Muscle layer of colon (tissue), 2 donors: ENCODE data around the gene MARCHF6.

ENCODE experiments used
- H3K27ac ChIP-seq: one replicate; pipeline ENCODE4 v1.7.0; 2013; ENCODE audit warnings: low read depth, mild to moderate bottlenecking, low read length, moderate library complexity
- H3K27me3 ChIP-seq, 2 donors: one replicate each; pipeline ENCODE4 v1.7.0; 2013; ENCODE audit warnings: low read length in 2 of 2, mild to moderate bottlenecking in 2 of 2; ENCODE audit not compliant: insufficient read depth in 2 of 2, control insufficient read depth in 1 of 2
- H3K36me3 ChIP-seq: one replicate; pipeline ENCODE4 v1.7.0; 2013; ENCODE audit warnings: mild to moderate bottlenecking, low read length; ENCODE audit not compliant: insufficient read depth
- H3K4me1 ChIP-seq: one replicate; pipeline ENCODE4 v1.7.0; 2013; ENCODE audit warnings: mild to moderate bottlenecking, low read length; ENCODE audit not compliant: insufficient read depth
- H3K4me3 ChIP-seq, 2 donors: one replicate each; pipeline ENCODE4 v1.7.0; 2013; ENCODE audit warnings: low read length in 2 of 2, low read depth in 1 of 2, mild to moderate bottlenecking in 1 of 2, moderate library complexity in 1 of 2
- H3K9ac ChIP-seq: one replicate; pipeline ENCODE4 v1.7.0; 2013; ENCODE audit warnings: low read length
- H3K9me3 ChIP-seq: one replicate; pipeline ENCODE4 v1.7.0; 2013; ENCODE audit warnings: mild to moderate bottlenecking, low read length
- donor health status: abdominal sarcoma.
- donor health status: Adenocarcinoma of cecum.

The MARCHF6 gene

DNA sequence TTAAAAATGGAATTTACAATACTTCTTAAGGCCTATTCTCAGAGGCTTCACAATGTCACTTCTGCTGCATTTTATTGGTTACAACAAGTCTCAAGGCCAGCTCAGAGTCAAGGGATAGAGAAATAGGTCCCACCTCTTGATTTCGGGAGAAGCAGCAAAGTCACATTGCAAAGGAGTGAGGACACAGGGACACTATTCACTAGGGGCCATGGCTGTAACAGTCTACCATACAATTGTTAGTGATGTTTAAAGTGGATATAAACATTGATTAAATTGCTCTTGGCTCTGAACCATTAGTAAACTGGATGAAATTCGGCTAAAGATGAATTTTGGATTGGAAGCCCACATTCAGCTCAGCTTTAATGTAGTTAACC, 24.1 kb upstream of the MARCHF6 start:
- no peak overlapping the region for H3K27ac ChIP-seq
- H3K27me3 ChIP-seq = no peaks in the 10 kb centered on the region
- no peak overlapping the region for H3K4me3 ChIP-seq
- H3K9ac ChIP-seq = no peak overlapping the region
- peaks cover 35% of the 10 kb centered on the region for H3K4me1 ChIP-seq
- H3K36me3 ChIP-seq = no peaks in the 10 kb centered on the region
- H3K9me3 ChIP-seq = no peaks in the 10 kb centered on the region

DNA sequence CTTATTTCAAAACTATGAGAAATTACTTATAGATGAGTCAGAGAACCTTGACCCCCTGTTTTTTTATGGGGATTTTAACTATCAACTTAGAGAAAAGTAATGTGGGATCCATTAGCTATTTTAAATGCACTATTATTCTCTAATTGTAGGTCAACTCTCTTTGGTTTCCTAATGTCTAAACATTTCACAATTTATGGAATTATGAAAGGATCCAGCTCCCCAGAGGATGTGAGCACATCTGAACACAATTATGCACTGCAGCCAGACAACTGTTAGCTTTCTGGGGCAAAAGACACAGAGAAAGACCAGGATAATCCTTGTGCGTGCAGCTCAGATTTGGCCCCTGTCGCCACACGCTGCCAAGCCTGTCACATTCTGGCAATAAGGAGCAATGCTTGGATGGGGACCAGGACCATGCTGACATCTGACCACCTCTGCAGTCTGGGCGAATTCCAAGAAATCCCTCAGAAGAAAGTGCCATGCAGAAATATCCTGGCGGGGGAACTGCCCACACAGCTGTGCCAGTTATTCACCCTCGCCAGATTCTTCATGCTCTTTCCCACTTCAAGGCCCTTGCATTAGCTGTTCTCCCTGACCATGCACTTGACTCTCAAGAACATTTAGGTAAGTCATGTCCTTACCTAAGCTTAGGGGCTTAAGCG, 23.5 kb upstream of the MARCHF6 start:
- peaks cover 35% of the 10 kb centered on the region for H3K4me1 ChIP-seq
- H3K27ac ChIP-seq = peak overlapping the region; percentile 65
- H3K4me3 ChIP-seq = no peak overlapping the region
- no peaks in the 10 kb centered on the region for H3K9me3 ChIP-seq
- no peak overlapping the region for H3K9ac ChIP-seq
- H3K36me3 ChIP-seq = no peaks in the 10 kb centered on the region
- H3K27me3 ChIP-seq = no peaks in the 10 kb centered on the region

DNA sequence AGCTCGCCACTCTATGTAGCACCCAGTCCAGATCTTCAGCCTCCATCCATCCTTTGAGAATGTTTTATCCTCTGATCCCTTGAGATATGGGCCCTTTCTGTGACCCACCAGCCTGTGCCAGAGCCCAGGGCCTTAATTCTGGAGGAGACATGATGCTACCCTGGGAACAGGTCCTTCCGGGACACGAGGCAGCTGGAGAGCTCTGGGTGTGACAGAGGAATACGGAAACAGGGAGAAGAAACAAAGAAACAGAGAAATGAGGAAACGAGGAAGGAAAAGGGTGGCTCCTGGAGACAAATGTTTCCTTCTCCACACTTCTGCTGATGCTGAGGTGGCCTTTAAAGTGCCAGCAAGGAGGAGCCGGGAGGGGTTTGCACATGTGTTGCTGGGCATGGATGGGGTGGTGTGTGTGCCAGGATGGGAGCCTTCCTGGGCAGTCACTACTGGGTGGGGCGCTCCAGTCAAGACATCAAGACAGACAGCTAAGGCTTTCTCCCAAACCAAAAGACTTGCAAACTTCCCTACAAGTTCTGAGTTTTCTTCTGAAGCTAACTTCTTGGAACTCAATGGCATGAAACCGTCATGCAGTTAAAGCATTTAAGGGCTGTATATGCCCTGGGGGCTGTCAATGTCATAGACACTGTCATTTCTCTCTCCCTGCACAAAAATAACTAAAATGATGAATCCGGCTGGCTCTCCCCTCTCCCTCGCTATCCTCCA, 22.8 kb upstream of the MARCHF6 start:
- H3K9me3 ChIP-seq = no peaks in the 10 kb centered on the region
- no peak overlapping the region for H3K4me3 ChIP-seq
- H3K27me3 ChIP-seq = no peaks in the 10 kb centered on the region
- no peaks in the 10 kb centered on the region for H3K36me3 ChIP-seq
- H3K9ac ChIP-seq = no peak overlapping the region
- peak overlapping the region; percentile 65 for H3K27ac ChIP-seq
- peaks cover 35% of the 10 kb centered on the region for H3K4me1 ChIP-seq

DNA sequence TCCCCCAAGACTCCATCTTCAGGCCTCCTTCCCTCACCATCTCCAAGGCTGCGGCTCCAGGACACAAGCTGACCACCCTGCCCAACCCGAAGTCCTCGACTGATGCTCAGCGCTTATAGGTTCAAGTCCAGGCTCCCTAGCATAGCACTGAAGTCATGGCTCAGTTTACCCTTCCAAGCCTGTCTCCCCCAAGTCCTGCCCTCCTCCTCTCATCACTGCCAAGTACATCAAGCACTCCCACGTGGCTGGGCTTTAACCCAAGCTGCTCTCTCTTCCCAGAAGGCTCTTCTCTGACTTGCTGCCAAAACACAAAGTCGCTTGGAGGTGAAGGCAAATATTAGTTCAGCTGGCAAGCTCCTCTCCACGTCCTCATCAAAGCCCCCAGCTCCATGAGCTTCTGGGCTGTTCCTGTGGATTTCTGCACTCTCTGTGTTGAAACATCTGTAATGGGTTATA, 22.1 kb upstream of the MARCHF6 start:
- Histone ChIP-seq H3K4me1 (peaks cover 35% of the 10 kb centered on the region), H3K9me3 (no peaks in the 10 kb centered on the region), H3K27ac (peak overlapping the region; percentile 65), H3K36me3 (no peaks in the 10 kb centered on the region), H3K4me3 (no peak overlapping the region), H3K9ac (no peak overlapping the region), H3K27me3 (no peaks in the 10 kb centered on the region)

DNA sequence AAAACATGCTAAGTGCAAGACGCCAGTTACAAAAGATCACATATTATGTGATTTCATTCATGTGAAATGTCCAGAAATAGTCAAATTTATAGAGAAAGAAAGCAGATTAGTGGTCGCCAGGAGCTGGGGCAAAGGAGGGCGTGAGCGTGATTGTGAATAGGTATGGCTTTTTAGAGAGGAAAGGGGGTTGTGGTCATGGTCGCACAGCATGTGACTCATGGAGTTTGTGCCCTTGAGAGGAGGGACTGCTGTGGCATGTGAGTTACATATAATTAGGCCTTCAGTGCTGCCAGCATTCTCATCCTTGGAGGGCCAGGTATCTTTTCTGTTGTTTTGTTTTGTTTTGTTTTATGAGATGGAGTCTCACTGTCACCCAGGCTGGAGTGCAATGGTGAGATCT, 21.2 kb upstream of the MARCHF6 start:
- Histone ChIP-seq H3K27me3 (no peaks in the 10 kb centered on the region), H3K4me3 (no peak overlapping the region), H3K9me3 (no peaks in the 10 kb centered on the region), H3K9ac (no peak overlapping the region), H3K4me1 (peaks cover 35% of the 10 kb centered on the region), H3K27ac (no peak overlapping the region), H3K36me3 (no peaks in the 10 kb centered on the region)

DNA sequence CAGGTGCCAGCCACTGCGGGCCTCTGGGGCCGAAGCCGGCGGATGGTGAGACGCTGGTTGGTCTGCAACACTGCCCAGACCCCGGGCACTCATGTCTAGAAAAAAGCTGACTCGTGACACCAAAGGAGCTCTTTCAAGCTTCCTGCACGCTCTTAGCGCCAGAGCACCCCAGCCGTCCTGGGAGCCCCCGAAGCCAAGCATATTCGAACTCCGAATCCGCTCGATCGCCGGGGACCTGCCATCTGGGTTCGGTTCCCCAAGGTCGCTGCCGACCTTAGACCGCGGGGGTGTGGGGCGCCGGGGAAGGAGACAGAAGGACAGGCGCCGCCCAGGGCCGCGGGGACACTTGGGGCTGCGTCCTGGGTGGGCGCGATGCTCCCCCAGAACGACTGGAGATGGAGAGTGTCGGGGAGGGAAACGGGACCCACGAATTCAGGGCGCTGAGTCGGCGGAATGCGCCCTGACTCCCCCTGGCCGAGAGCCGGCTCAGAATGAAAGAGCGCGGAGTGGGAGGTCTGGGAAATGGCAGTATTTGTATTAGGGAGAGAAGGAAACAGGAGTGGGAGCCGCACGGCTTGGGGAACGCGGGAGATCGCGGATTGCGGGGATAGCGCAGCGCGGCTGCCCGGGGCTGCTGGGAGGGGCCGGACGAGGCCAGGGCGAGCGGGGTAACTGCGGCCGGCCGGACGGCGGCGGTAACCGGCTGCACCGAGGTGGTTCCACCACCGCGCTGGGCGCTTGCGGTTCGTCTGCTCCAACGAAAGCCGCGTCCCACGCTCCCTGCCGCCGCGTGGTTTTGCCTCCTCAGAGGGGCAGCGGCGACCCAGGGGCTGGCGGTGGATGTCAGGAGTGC, 20.1 kb upstream of the MARCHF6 start:
- Histone ChIP-seq H3K4me3 (peak overlapping the region; percentile 62 to 84), H3K27me3 (no peaks in the 10 kb centered on the region), H3K36me3 (no peaks in the 10 kb centered on the region), H3K9me3 (no peaks in the 10 kb centered on the region), H3K27ac (peak overlapping the region; percentile 24), H3K4me1 (peaks cover 35% of the 10 kb centered on the region), H3K9ac (peak overlapping the region; percentile 39)

DNA sequence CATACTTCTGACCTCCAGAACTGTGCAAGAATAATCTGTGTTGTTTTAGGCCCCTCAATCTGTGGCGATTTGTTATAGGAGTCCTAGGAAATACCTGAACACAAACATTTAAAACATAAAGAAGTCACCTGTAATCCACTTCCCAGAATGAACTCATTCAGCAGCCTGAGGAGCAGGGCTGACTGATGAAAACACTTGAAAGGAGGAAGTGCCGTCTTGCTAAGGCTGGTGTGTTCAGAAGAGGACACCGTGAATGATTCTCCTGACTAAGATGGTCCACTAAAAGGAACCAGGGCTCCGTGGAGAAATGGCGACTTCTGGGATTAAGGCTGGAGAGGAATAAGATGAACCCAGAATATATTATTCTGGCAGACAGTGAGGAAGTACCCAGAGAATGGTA, 18.7 kb upstream of the MARCHF6 start:
- Histone ChIP-seq H3K4me3 (no peak overlapping the region), H3K9me3 (no peaks in the 10 kb centered on the region), H3K4me1 (peaks cover 25% of the 10 kb centered on the region), H3K27me3 (no peaks in the 10 kb centered on the region), H3K9ac (no peak overlapping the region), H3K36me3 (no peaks in the 10 kb centered on the region), H3K27ac (no peak overlapping the region)

DNA sequence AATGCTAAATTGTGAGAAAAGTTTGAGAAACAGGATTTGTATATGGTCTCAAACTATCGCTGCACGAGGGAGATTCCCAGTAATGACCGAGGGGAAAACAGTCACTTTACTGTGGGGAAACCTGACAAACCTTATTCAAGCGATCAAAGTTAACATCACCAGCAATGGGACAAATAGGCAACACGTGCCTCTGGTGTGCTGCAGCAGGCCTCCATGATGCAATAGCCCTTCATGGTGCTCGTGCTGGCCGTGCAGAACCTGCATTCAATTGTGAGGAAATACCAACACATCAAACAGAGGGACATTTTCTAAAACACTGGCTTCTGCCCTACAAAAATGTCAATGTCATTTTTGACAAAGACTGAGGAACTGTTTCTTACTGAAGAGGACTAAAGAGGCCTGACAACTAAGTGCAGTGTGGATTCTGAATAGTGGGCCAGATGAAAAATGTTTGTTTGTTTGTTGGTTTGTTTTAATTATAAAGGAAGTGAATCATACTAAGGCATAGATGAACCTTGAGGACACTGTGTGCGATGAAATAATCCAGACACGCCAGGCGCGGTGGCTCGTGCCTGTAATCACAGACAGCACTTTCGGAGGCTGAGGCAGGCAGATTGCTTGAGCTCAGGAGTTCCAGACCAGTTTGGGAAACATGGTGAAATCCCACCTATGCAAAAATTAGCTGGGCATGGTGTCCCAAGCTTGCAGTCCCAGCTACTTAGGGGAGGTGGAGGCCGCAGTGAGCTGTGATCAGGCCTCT, 17.6 kb upstream of the MARCHF6 start:
- no peak overlapping the region for H3K9ac ChIP-seq
- H3K36me3 ChIP-seq = no peaks in the 10 kb centered on the region
- H3K4me3 ChIP-seq = no peak overlapping the region
- no peaks in the 10 kb centered on the region for H3K9me3 ChIP-seq
- peaks cover 15% of the 10 kb centered on the region for H3K4me1 ChIP-seq
- no peaks in the 10 kb centered on the region for H3K27me3 ChIP-seq
- H3K27ac ChIP-seq = no peak overlapping the region

DNA sequence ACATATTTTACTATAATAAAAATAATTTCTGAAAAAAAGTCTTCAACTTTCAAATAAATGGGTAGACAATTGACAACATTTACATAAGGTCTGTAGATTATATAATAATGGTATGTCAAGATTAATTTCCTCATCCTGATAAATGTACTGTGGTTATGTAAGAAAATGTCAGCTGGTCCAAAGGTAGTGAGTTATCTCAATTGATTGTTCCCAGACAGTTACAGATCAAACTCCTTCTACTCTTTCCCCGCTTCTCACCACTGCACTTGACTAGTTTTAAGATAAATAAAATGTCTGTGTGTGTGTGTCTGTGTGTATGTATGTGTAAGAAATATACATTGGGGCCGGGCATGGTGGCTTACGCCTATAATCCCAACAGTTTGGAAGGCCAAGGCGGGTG, 16.4 kb upstream of the MARCHF6 start:
- H3K27ac ChIP-seq = no peak overlapping the region
- H3K4me1 ChIP-seq = peaks cover 3% of the 10 kb centered on the region
- no peak overlapping the region for H3K9ac ChIP-seq
- no peak overlapping the region for H3K4me3 ChIP-seq
- no peaks in the 10 kb centered on the region for H3K9me3 ChIP-seq
- no peaks in the 10 kb centered on the region for H3K27me3 ChIP-seq
- no peaks in the 10 kb centered on the region for H3K36me3 ChIP-seq

DNA sequence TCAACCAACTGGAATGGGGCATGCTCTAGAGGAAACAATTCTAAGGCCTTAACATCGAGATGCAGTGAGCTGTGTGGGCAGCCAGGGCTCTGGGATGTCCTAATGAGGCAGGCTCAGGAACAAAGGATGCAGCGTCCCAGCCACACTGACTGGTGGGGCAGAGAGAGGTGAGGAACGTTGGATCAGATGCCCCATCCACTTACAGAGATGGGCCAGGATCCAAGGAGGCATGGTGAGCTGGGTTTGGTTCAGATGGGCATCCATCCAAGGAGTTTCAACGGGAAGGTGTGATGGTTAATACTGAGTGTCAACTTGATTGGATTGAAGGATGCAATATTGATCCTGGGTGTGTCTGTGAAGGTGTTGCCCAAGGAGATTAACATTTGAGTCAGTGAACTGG, 15.5 kb upstream of the MARCHF6 start:
- no peak overlapping the region for H3K4me3 ChIP-seq
- no peaks in the 10 kb centered on the region for H3K4me1 ChIP-seq
- no peaks in the 10 kb centered on the region for H3K36me3 ChIP-seq
- no peaks in the 10 kb centered on the region for H3K27me3 ChIP-seq
- no peak overlapping the region for H3K9ac ChIP-seq
- H3K9me3 ChIP-seq = no peaks in the 10 kb centered on the region
- H3K27ac ChIP-seq = no peak overlapping the region

DNA sequence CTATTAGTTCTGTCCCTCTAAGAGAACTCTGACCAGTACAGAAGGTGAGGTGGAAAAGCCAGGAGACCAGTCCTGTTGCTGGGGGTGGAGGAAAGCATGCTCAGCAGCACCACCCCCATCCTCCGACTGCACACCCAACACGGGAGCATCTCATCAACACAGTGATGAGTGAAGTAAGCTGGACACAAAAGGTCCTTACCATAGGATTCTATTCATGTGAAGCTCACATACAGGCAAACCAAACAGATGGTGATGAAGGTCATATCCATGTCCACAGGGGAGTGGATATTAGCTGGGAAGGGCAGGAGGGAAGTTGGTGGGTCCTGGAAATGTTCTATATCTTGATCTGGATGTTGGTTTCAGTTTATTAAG, 14.8 kb upstream of the MARCHF6 start:
- H3K27me3 ChIP-seq = no peaks in the 10 kb centered on the region
- peak overlapping the region in 1 of 2 donors; percentile 37 for H3K4me3 ChIP-seq
- no peaks in the 10 kb centered on the region for H3K9me3 ChIP-seq
- H3K4me1 ChIP-seq = no peaks in the 10 kb centered on the region
- no peak overlapping the region for H3K27ac ChIP-seq
- H3K9ac ChIP-seq = no peak overlapping the region
- H3K36me3 ChIP-seq = no peaks in the 10 kb centered on the region
